K562 (cell line): Measurements from ENCODE around the gene SH3GL3. TPM values are rescaled to one million over a fixed set of nuclear protein-coding genes. Genes with fewer than 3 reads are reported as not detected.

Source experiments
- ATAC-seq: fragments of 200-7000 bp; cut with Tn5 transposase; 3 replicates; pipeline ENCODE4 v1.9.1; 2020; ENCODE audit warnings: moderate library complexity
- BruUV-seq: library from RNA; stranded (reverse); fragments of 400-500 nt; replicated peaks from 2 replicates; lab custom pipeline; 2021; lab: Mats Ljungman, UMichigan
- CTCF ChIA-PET: fragments of 300-600 bp; formaldehyde crosslinking; extraction: SDS; loops from one replicate; lab custom pipeline; 2021; ENCODE audit warnings: low intra/inter-chr PET ratio; lab: Yijun Ruan, JAX
- POLR2A ChIA-PET: fragments of 300-600, 350-650 bp; sonication (Branson Sonifier 250); formaldehyde crosslinking; extraction: SDS; loops from one replicate; lab custom pipeline; 2021; ENCODE audit warnings: antibody characterized with exemption, inconsistent platforms; lab: Yijun Ruan, JAX
- DNase-seq, 4 experiments: peaks; one replicate each; pipeline versions ENCODE4 v3.0.0 to v3.0.0-alpha.2; 2011 to 2018; ENCODE audit warnings: low spot score in 3 of 4, mixed read lengths in 3 of 4; ENCODE audit errors: extremely low read depth in 1 of 4
- FAIRE-seq: peaks from 2 replicates; lab custom pipeline; 2011; peaks lifted over from hg19 to GRCh38; lab: Jason Lieb, UNC
- H2AFZ ChIP-seq: 2 replicates; pipeline ENCODE4 v1.6.0; 2011; ENCODE audit warnings: low read depth, low read length, control low read depth, inconsistent platforms
- H3K27ac ChIP-seq: fragments of 200-600 bp; 3 replicates; pipeline ENCODE4 v1.8.0; 2011; ENCODE audit warnings: low read depth, mild to moderate bottlenecking, control low read depth, inconsistent platforms, low read length, moderate library complexity, mixed read lengths; ENCODE audit errors: extremely low read depth
- H3K27me3 ChIP-seq, 2 experiments: fragments of 300-600 bp in 1 of 2; 2 replicates in 1 of 2; 3 replicates in 1 of 2; pipeline versions ENCODE4 v1.6.0 to v1.8.0; 2011; ENCODE audit warnings: inconsistent platforms in 2 of 2, low read length in 2 of 2, mild to moderate bottlenecking in 1 of 2, mixed read lengths in 1 of 2, moderate library complexity in 1 of 2; ENCODE audit not compliant: control insufficient read depth in 2 of 2, insufficient read depth in 2 of 2
- H3K36me3 ChIP-seq: fragments of 300-600 bp; 3 replicates; pipeline ENCODE4 v1.8.0; 2011; ENCODE audit warnings: mild to moderate bottlenecking, low read length, inconsistent platforms; ENCODE audit not compliant: control insufficient read depth, insufficient read depth
- H3K4me1 ChIP-seq, 2 experiments: fragments of 200-600 bp in 1 of 2; replicated peaks in 1 of 2; 2 replicates in 1 of 2; 3 replicates in 1 of 2; pipeline versions ENCODE4 v1.5.1 to v1.8.0; 2011; ENCODE audit warnings: inconsistent platforms in 2 of 2, low read length in 2 of 2, mild to moderate bottlenecking in 1 of 2, mixed read lengths in 1 of 2, moderate library complexity in 1 of 2; ENCODE audit not compliant: control insufficient read depth in 2 of 2, insufficient read depth in 2 of 2
- H3K4me2 ChIP-seq: 2 replicates; pipeline ENCODE4 v1.6.1; 2011; ENCODE audit warnings: low read length, control low read depth, inconsistent platforms, mixed read lengths; ENCODE audit not compliant: insufficient read depth
- H3K4me3 ChIP-seq: fragments of 200-600 bp; sonication (generic), shearing (Covaris generic); 2 replicates; pipeline ENCODE4 v1.5.1; 2016; ENCODE audit warnings: control low read depth, inconsistent platforms
- H3K79me2 ChIP-seq: fragments of 200-600 bp; 3 replicates; pipeline ENCODE4 v1.8.0; 2011; ENCODE audit warnings: low read length, inconsistent platforms; ENCODE audit not compliant: control insufficient read depth, insufficient read depth
- H3K9ac ChIP-seq, 2 experiments: 2 replicates each; pipeline versions ENCODE4 v1.6.0 to v1.6.1; 2011; ENCODE audit warnings: low read depth in 2 of 2, low read length in 2 of 2, control low read depth in 1 of 2, inconsistent platforms in 1 of 2, mild to moderate bottlenecking in 1 of 2, mixed read lengths in 1 of 2; ENCODE audit not compliant: insufficient read depth in 1 of 2
- H3K9me1 ChIP-seq: one replicate; pipeline ENCODE4 v1.6.0; 2011; ENCODE audit warnings: inconsistent platforms, mild to moderate bottlenecking, low read length, moderate library complexity; ENCODE audit not compliant: control insufficient read depth, insufficient read depth
- H3K9me3 ChIP-seq: replicated peaks from 2 replicates; pipeline ENCODE4 v1.5.1; 2011; ENCODE audit warnings: low read depth, low read length, inconsistent platforms; ENCODE audit not compliant: control insufficient read depth, insufficient read depth
- H4K20me1 ChIP-seq: replicated peaks from 2 replicates; pipeline ENCODE4 v1.6.1; 2011; ENCODE audit warnings: low read length, inconsistent platforms, mixed read lengths; ENCODE audit not compliant: control insufficient read depth, insufficient read depth
- C11orf30 ChIP-seq: fragments of 450-650 bp; IDR thresholded peaks from 2 replicates; pipeline ENCODE4 v1.6.1; 2016; ENCODE audit warnings: low read depth, mild to moderate bottlenecking
- CBFA2T2 ChIP-seq: fragments of 450-650 bp; conservative IDR thresholded peaks from 2 replicates; pipeline ENCODE4 v1.6.1; 2017; ENCODE audit warnings: mild to moderate bottlenecking
- FOXK2 ChIP-seq, 2 experiments: fragments of 450-650 bp; IDR thresholded peaks in 1 of 2; conservative IDR thresholded peaks in 1 of 2; 2 replicates each; pipeline ENCODE4 v1.6.1; 2016; ENCODE audit warnings: low read depth in 2 of 2, mild to moderate bottlenecking in 1 of 2
- MAFF ChIP-seq: IDR thresholded peaks from 2 replicates; pipeline ENCODE4 v1.6.1; 2012; ENCODE audit warnings: low read length, improper control_type of control experiment
- MAFG ChIP-seq: fragments of 450-650 bp; conservative IDR thresholded peaks from 2 replicates; pipeline ENCODE4 v1.6.1; 2016; ENCODE audit warnings: missing genetic modification characterization, missing compliant biosample characterization
- MAFK ChIP-seq: IDR thresholded peaks from 2 replicates; pipeline ENCODE4 v1.6.1; 2011; ENCODE audit warnings: low read length, improper control_type of control experiment
- ZMIZ1 ChIP-seq, 2 experiments: fragments of 150-350 bp in 1 of 2; IDR thresholded peaks; 2 replicates each; pipeline ENCODE4 v1.6.1; 2012 to 2016; ENCODE audit warnings: low read depth in 2 of 2, low read length in 2 of 2, mild to moderate bottlenecking in 1 of 2, moderate library complexity in 1 of 2
- ZNF316 ChIP-seq: fragments of 450-650 bp; IDR thresholded peaks from 2 replicates; pipeline ENCODE4 v1.6.1; 2016
- in situ Hi-C: fragments of 300-500 bp; cut with MboI; formaldehyde crosslinking; loops from 4 replicates; pipeline ENCODE4 v1.15.0; 2018; ENCODE audit warnings: inconsistent platforms, mixed read lengths
- intact Hi-C: fragments of 100-400 bp; cut with micrococcal nuclease; formaldehyde crosslinking; loops from 2 replicates; pipeline ENCODE4 v1.14.2; 2022
- polyA plus RNA-seq, 8 experiments: library from polyadenylated mRNA; depleted of rRNA in 4 of 8; stranded (reverse) in 5 of 8; unstranded in 3 of 8; fragments of >200 nt; fragmentation: Nextera tagmentation in 2 of 8; fragmentation: Illumina TruSeq in 1 of 8; extraction: Ambion mirVana in 2 of 8; extraction: Trizol in 1 of 8; gene quantifications; 2 replicates each; pipeline versions ENCODE4 v1.2.1 to v1.2.3, GENCODE V29; 2011 to 2014; ENCODE audit warnings: inconsistent platforms in 1 of 8, missing spikeins in 1 of 8
- total RNA-seq, 7 experiments: library from RNA; depleted of rRNA in 6 of 7; stranded (reverse); fragments of >200 nt in 6 of 7; fragmentation: Illumina TruSeq in 2 of 7; extraction: Trizol in 2 of 7; gene quantifications; 2 replicates each; pipeline versions ENCODE4 v1.2.1 to v1.2.3, GENCODE V29; 2011 to 2021; ENCODE audit warnings: low replicate concordance in 1 of 7

The SH3GL3 gene
- total and polyA plus RNA-seq, 9 of the 15 experiments (the other 6 are each of a cell fraction or from before 2014, with no cell fraction given): 3.9 to 16.0 (median 9.7) TPM

GRCh38 chr15:83462953-83463433 is 15.9 kb downstream of the SH3GL3 start (continued):
- 0 out of 4 replicates have a peak, but pooled peaks of 1 of the 2 experiments have one; percentile 56 for TF ChIP-seq ZMIZ1 (IDR thresholded peaks at IDR 0.05; ENCODE audit: low read depth in 2 of 2, low read length in 2 of 2)
- TF ChIP-seq, all 486 proteins: peak for 90

GRCh38 chr15:83470887-83471286 is 23.7 kb downstream of the SH3GL3 start:
- no peak for DNase-seq
- intact Hi-C loops: no loop called here
- Histone ChIP-seq H3K36me3 (no peaks in the 10 kb centered on the region), H3K4me3 (no peak overlapping the region), H3K79me2 (peaks cover 64% of the 10 kb centered on the region; the same call in 2 of the 3 replicates), H3K9me3 (no peaks in the 10 kb centered on the region), H3K4me2 (no peak overlapping the region), H2AFZ (no peak overlapping the region), H3K9ac (no peak overlapping the region), H3K27me3 (no peaks in the 10 kb centered on the region), H3K27ac (no peak overlapping the region), H3K4me1 (peaks cover 6 to 9% of the 10 kb centered on the region in 2 experiments; a peak in 4 of 5 replicates), H4K20me1 (no peaks in the 10 kb centered on the region), H3K9me1 (no peaks in the 10 kb centered on the region)
- FAIRE-seq: no peak
- in situ Hi-C loops: no loop called here
- POLR2A ChIA-PET: no interaction called here
- BruUV-seq: no TSS peak
- no peak for ATAC-seq
- CTCF ChIA-PET: no interaction called here
- TF ChIP-seq FOXK2 (conservative IDR thresholded peaks at IDR 0.05 in 1 of 2, IDR thresholded peaks at IDR 0.05 in 1 of 2; ENCODE audit: low read depth in 2 of 2): no peak
- TF ChIP-seq C11orf30: peak; percentile 92
- TF ChIP-seq CBFA2T2: no peak
- TF ChIP-seq MAFF: peak; percentile 74
- TF ChIP-seq MAFG (tag): peak; percentile 90
- peak; percentile 72 for TF ChIP-seq MAFK
- TF ChIP-seq ZNF316: peak; percentile 97
